Testis (tissue), 2 donors: Measurements from ENCODE around the gene LEMD3.

Experiments used
- CTCF ChIP-seq, 3 experiments: fragments of 450-650 bp in 2 of 3; fragments of 200-600 bp in 1 of 3; sonication (generic) in 1 of 3; IDR thresholded peaks; one replicate each; pipeline ENCODE4 v1.5.1; 2016 to 2019; ENCODE audit warnings: antibody characterized with exemption in 3 of 3, mild to moderate bottlenecking in 2 of 3, moderate library complexity in 1 of 3
- POLR2A ChIP-seq: fragments of 450-650 bp; IDR thresholded peaks from one replicate; pipeline ENCODE4 v1.6.1; 2017; ENCODE audit warnings: antibody characterized with exemption, mild to moderate bottlenecking, moderate library complexity

GRCh38 chr12:65200007-65200665 is 30.8 kb downstream of the LEMD3 start:
- TF ChIP-seq POLR2A (no peak), CTCF (IDR thresholded peaks at IDR 0.05) (no peak)
